Measurements from ENCODE around the gene MYCBPAP.

Gene MYCBPAP

DNA sequence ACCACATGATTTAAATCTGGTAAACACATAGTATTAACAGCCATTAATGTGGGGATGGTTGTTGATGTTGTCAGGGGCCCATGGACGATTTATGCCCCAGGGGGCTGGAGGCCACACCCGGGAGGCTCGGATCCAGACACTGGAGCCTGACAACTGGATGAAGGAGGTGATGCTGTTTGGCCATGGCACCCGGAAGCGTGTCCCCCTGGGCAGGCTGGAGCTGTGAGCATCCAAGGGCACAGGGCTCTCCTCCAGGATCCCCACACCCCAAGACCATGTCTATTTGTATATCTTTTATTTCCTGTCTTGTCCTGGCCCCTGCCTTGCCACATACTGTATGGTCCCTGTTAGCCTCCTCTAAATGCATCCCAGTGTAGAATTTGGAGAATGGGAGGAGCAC is 25.0 kb upstream of the MYCBPAP start:
- H2AFZ ChIP-seq (ENCODE audit: low read depth): no peak overlapping the region
- no peak overlapping the region for H3K27ac ChIP-seq
- TF ChIP-seq CTCF (conservative IDR thresholded peaks at IDR 0.05; ENCODE audit: low read depth, low read length): no peak
- H3K79me2 ChIP-seq (ENCODE audit: insufficient read depth, low read depth): peaks cover 11% of the 10 kb centered on the region; the same call in 1 of the 2 replicates
- H3K4me2 ChIP-seq: no peak overlapping the region
- H3K27me3 ChIP-seq (ENCODE audit: insufficient read depth, low read depth): no peaks in the 10 kb centered on the region
- no peaks in the 10 kb centered on the region for H3K36me3 ChIP-seq (ENCODE audit: insufficient read depth)
- peaks cover 21% of the 10 kb centered on the region for H3K4me1 ChIP-seq (ENCODE audit: low read depth, poor library complexity, severe bottlenecking)
- H4K20me1 ChIP-seq (ENCODE audit: insufficient read depth): no peaks in the 10 kb centered on the region
- H3K9ac ChIP-seq: no peak overlapping the region
- H3K4me3 ChIP-seq (IDR thresholded peaks at IDR 0.05; ENCODE audit: insufficient read depth, low read depth, low read length): no peak overlapping the region

- Histone ChIP-seq H3K79me2 (ENCODE audit: insufficient read depth, low read depth) (peaks cover 11% of the 10 kb centered on the region; the same call in 1 of the 2 replicates), H3K27ac (no peak overlapping the region), H3K4me3 (IDR thresholded peaks at IDR 0.05; ENCODE audit: insufficient read depth, low read depth, low read length) (no peak overlapping the region), H2AFZ (ENCODE audit: low read depth) (no peak overlapping the region), H3K9ac (no peak overlapping the region), H3K4me1 (ENCODE audit: low read depth, poor library complexity, severe bottlenecking) (peaks cover 18% of the 10 kb centered on the region), H3K27me3 (ENCODE audit: insufficient read depth, low read depth) (no peaks in the 10 kb centered on the region), H4K20me1 (ENCODE audit: insufficient read depth) (no peaks in the 10 kb centered on the region), H3K4me2 (no peak overlapping the region), H3K36me3 (ENCODE audit: insufficient read depth) (no peaks in the 10 kb centered on the region)
- no peak for TF ChIP-seq CTCF (conservative IDR thresholded peaks at IDR 0.05; ENCODE audit: low read depth, low read length)
These were observed 23.7 kb upstream of the MYCBPAP start for GRCh38 chr17:50484386-50485155.

DNA sequence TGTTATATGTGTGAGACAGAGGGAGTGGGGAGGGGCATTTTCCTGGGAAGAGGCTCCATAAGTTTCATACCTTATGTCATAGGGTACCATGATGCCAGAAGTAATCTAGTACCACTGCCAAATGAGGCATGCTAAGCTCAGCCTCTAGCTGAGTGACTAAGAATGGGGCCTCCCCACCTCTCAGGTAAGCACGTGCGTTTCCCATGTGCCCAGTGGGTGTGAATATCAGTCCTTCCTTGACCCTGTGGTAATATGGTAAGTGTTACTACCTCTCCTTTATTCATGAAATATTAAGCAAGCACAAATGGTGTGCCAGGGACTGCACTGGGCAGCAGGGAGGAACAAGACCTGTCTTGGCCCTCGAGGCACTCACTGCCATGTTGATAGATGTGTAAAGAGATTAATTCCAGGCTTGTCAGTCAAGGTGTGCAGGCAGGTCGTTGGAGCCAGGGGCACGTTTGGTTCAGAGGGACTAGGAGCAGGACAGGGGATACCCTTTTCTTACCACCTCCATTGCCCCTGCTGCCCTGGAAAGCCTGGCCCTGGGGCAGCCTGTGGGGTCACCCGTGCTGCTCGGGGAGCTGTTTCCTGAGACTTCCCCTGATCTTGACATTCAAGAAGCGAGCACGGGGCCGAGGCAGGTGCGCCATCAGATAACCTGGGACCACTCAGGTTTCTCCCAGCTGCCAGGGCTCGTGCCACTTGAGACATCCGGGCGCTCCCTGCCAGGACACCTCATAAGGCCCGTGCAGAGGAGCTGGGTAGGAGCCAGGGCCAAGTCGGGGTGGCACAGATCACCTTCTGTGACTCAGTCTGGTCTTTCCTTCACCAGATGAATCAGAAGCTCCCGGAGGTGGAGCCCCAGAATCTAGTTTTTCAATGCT is 20.8 kb upstream of the MYCBPAP start:
- Histone ChIP-seq H3K36me3 (ENCODE audit: insufficient read depth) (no peaks in the 10 kb centered on the region), H3K4me2 (no peak overlapping the region), H4K20me1 (ENCODE audit: insufficient read depth) (no peaks in the 10 kb centered on the region), H3K9ac (no peak overlapping the region), H3K79me2 (ENCODE audit: insufficient read depth, low read depth) (no peaks in the 10 kb centered on the region), H3K4me1 (ENCODE audit: low read depth, poor library complexity, severe bottlenecking) (peaks cover 6% of the 10 kb centered on the region), H3K4me3 (IDR thresholded peaks at IDR 0.05; ENCODE audit: insufficient read depth, low read depth, low read length) (no peak overlapping the region), H2AFZ (ENCODE audit: low read depth) (no peak overlapping the region), H3K27me3 (ENCODE audit: insufficient read depth, low read depth) (no peaks in the 10 kb centered on the region), H3K27ac (no peak overlapping the region)
- TF ChIP-seq CTCF (conservative IDR thresholded peaks at IDR 0.05; ENCODE audit: low read depth, low read length): no peak

- H2AFZ ChIP-seq (ENCODE audit: low read depth): no peak overlapping the region
- H3K79me2 ChIP-seq (ENCODE audit: insufficient read depth, low read depth): no peaks in the 10 kb centered on the region
- no peaks in the 10 kb centered on the region for H4K20me1 ChIP-seq (ENCODE audit: insufficient read depth)
- no peak overlapping the region for H3K4me2 ChIP-seq
- no peak overlapping the region for H3K9ac ChIP-seq
- no peaks in the 10 kb centered on the region for H3K27me3 ChIP-seq (ENCODE audit: insufficient read depth, low read depth)
- H3K27ac ChIP-seq: no peak overlapping the region
- TF ChIP-seq CTCF (conservative IDR thresholded peaks at IDR 0.05; ENCODE audit: low read depth, low read length): no peak
- no peaks in the 10 kb centered on the region for H3K36me3 ChIP-seq (ENCODE audit: insufficient read depth)
- peaks cover 5% of the 10 kb centered on the region for H3K4me1 ChIP-seq (ENCODE audit: low read depth, poor library complexity, severe bottlenecking)
- H3K4me3 ChIP-seq (IDR thresholded peaks at IDR 0.05; ENCODE audit: insufficient read depth, low read depth, low read length): no peak overlapping the region
These were observed 19.4 kb upstream of the MYCBPAP start for GRCh38 chr17:50488880-50489279.
